ENCODE measurements around the gene MRAS. TPM values are rescaled to one million over a fixed set of nuclear protein-coding genes. Genes with fewer than 3 reads are reported as not detected.

MRAS gene
- total and polyA plus RNA-seq, 2 of the 13 experiments (the other 11 are each of a cell fraction or from before 2014, with no cell fraction given): 8.8 to 36.2 TPM

- peak; percentile 50; the same call in 1 of the 2 replicates for TF ChIP-seq ARID4A (CRISPR knock-in tag; IDR thresholded peaks at IDR 0.05; ENCODE audit: borderline replicate concordance)
- no peak for TF ChIP-seq ZNF207 (IDR thresholded peaks at IDR 0.05; ENCODE audit: borderline replicate concordance)
- TF ChIP-seq EP300 (IDR thresholded peaks at IDR 0.05; ENCODE audit: low read depth in 2 of 2, low read length in 2 of 2): peak in 1 of 2 experiments; percentile 73; a peak in 1 of 4 replicates
- no peak for TF ChIP-seq EP300 (CRISPR knock-in tag; IDR thresholded peaks at IDR 0.05; ENCODE audit: borderline replicate concordance)
- peak; percentile 42 for TF ChIP-seq ZNF652 (CRISPR knock-in tag; IDR thresholded peaks at IDR 0.05; ENCODE audit: borderline replicate concordance, low read depth)
- peak; percentile 57; the same call in 1 of the 2 replicates for TF ChIP-seq MEIS2 (CRISPR knock-in tag; IDR thresholded peaks at IDR 0.05)
- 0 out of 2 replicates have a peak, but pooled peaks have one; percentile 22 for TF ChIP-seq ZNF230 (CRISPR knock-in tag; IDR thresholded peaks at IDR 0.05)
- TF ChIP-seq, protein P1, sequence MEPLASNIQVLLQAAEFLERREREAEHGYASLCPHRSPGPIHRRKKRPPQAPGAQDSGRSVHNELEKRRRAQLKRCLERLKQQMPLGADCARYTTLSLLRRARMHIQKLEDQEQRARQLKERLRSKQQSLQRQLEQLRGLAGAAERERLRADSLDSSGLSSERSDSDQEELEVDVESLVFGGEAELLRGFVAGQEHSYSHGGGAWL (CRISPR knock-in tag; IDR thresholded peaks at IDR 0.05): no peak
- TF ChIP-seq, protein P2, sequence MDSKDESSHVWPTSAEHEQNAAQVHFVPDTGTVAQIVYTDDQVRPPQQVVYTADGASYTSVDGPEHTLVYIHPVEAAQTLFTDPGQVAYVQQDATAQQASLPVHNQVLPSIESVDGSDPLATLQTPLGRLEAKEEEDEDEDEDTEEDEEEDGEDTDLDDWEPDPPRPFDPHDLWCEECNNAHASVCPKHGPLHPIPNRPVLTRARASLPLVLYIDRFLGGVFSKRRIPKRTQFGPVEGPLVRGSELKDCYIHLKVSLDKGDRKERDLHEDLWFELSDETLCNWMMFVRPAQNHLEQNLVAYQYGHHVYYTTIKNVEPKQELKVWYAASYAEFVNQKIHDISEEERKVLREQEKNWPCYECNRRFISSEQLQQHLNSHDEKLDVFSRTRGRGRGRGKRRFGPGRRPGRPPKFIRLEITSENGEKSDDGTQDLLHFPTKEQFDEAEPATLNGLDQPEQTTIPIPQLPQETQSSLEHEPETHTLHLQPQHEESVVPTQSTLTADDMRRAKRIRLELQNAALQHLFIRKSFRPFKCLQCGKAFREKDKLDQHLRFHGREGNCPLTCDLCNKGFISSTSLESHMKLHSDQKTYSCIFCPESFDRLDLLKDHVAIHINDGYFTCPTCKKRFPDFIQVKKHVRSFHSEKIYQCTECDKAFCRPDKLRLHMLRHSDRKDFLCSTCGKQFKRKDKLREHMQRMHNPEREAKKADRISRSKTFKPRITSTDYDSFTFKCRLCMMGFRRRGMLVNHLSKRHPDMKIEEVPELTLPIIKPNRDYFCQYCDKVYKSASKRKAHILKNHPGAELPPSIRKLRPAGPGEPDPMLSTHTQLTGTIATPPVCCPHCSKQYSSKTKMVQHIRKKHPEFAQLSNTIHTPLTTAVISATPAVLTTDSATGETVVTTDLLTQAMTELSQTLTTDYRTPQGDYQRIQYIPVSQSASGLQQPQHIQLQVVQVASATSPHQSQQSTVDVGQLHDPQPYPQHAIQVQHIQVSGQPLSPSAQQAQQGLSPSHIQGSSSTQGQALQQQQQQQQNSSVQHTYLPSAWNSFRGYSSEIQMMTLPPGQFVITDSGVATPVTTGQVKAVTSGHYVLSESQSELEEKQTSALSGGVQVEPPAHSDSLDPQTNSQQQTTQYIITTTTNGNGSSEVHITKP (CRISPR knock-in tag; IDR thresholded peaks at IDR 0.05; ENCODE audit: low read depth): no peak
- peak; percentile 77; the same call in 1 of the 2 replicates for TF ChIP-seq SOX5 (CRISPR knock-in tag; IDR thresholded peaks at IDR 0.05; ENCODE audit: borderline replicate concordance)
- TF ChIP-seq ZMYM4 (CRISPR knock-in tag; IDR thresholded peaks at IDR 0.05): peak; percentile 36
- 0 out of 2 replicates have a peak, but pooled peaks have one; percentile 14 for TF ChIP-seq HNF1A (IDR thresholded peaks at IDR 0.05; ENCODE audit: low read depth)
- TF ChIP-seq HNF1A (CRISPR knock-in tag; IDR thresholded peaks at IDR 0.05; ENCODE audit: borderline replicate concordance): no peak; the same call in 1 of the 2 replicates
- TF ChIP-seq PLRG1 (conservative IDR thresholded peaks at IDR 0.05): no peak
Measured at GRCh38 chr3:138399766-138400165, 51.4 kb downstream of the MRAS start (continued).
